Activated CD4-positive, alpha-beta T cell treated with anti-CD3 and anti-CD28 coated beads for 4 hours (primary cell): ENCODE data around the gene CCR5.
A peak's percentile ranks its signal among the peaks of the same experiment; 100 is the strongest.

Experiments used
- DNase-seq, 2 donors: peaks; one replicate each; pipeline ENCODE4 v3.0.0-alpha.2; 2020

CCR5 gene

DNA sequence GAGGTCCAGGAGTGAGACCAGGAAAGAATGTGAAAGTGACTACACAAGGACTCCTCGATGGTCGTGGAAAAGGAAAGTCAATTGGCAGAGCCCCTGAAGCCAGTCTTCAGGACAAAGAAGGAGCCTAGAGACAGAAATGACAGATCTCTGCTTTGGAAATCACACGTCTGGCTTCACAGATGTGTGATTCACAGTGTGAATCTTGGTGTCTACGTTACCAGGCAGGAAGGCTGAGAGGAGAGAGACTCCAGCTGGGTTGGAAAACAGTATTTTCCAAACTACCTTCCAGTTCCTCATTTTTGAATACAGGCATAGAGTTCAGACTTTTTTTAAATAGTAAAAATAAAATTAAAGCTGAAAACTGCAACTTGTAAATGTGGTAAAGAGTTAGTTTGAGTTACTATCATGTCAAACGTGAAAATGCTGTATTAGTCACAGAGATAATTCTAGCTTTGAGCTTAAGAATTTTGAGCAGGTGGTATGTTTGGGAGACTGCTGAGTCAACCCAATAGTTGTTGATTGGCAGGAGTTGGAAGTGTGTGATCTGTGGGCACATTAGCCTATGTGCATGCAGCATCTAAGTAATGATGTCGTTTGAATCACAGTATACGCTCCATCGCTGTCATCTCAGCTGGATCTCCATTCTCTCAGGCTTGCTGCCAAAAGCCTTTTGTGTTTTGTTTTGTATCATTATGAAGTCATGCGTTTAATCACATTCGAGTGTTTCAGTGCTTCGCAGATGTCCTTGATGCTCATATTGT lies 10.8 kb upstream of the CCR5 start:
- no peak for DNase-seq

- no peak for DNase-seq
Observed at GRCh38 chr3:46360907-46361306, 9.8 kb upstream of the CCR5 start.

DNA sequence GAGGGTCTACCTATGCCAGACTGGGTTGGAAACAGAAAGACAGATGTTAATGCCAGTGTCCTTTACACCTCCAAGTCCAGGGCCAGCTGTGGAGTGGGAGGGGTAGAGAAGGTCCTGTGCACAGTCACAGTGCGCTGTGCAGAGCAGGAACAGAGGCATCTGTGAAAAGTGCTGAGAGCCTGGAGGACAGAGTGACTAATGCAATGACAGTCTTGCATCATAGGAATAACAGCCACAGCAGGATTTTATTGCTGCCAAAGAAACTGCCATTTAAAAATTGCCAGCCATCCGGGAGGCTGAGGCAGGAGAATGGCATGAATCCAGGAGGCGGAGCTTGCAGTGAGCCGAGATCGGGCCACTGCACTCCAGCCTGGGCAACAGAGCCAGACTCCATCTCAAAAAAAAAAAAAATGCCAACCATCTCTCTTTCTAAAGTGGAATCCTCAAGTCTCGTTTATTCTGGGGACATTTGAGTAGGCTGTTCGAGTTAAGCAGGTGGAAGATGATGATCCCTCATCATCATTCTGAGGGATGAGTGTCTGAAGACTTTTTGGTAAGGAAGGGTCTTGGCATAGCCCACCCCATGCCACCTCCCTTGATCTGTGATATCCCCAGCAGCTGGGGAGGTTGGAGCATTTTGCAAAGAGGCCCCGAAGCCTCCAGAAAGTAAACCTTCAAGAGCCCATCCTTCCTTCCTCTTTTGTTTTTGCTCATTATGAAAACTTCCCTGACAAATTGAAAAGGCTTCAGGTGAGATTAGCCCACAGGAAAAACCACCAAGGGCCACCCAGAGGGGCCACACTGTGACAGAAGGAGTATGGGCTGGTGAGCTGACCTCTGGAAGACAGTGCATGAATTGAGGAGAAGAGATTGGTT lies 9.1 kb upstream of the CCR5 start:
- no peak for DNase-seq

GRCh38 chr3:46365041-46365440 lies 5.7 kb upstream of the CCR5 start:
- no peak for DNase-seq

GRCh38 chr3:46365737-46366524 lies 4.8 kb upstream of the CCR5 start:
- no peak for DNase-seq

GRCh38 chr3:46367811-46368210 lies 2.9 kb upstream of the CCR5 start:
- DNase-seq: no peak

GRCh38 chr3:46368569-46368968 lies 2.2 kb upstream of the CCR5 start:
- DNase-seq: peak; percentile 50 to 57

DNA sequence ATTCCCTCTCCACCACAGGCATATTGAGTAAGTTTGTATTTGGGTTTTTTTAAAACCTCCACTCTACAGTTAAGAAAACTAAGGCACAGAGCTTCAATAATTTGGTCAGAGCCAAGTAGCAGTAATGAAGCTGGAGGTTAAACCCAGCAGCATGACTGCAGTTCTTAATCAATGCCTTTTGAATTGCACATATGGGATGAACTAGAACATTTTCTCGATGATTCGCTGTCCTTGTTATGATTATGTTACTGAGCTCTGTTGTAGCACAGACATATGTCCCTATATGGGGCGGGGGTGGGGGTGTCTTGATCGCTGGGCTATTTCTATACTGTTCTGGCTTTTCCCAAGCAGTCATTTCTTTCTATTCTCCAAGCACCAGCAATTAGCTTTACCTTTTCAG lies 1.6 kb upstream of the CCR5 start:
- no peak for DNase-seq

GRCh38 chr3:46369675-46370132 lies 1.0 kb upstream of the CCR5 start:
- DNase-seq: no peak

DNA sequence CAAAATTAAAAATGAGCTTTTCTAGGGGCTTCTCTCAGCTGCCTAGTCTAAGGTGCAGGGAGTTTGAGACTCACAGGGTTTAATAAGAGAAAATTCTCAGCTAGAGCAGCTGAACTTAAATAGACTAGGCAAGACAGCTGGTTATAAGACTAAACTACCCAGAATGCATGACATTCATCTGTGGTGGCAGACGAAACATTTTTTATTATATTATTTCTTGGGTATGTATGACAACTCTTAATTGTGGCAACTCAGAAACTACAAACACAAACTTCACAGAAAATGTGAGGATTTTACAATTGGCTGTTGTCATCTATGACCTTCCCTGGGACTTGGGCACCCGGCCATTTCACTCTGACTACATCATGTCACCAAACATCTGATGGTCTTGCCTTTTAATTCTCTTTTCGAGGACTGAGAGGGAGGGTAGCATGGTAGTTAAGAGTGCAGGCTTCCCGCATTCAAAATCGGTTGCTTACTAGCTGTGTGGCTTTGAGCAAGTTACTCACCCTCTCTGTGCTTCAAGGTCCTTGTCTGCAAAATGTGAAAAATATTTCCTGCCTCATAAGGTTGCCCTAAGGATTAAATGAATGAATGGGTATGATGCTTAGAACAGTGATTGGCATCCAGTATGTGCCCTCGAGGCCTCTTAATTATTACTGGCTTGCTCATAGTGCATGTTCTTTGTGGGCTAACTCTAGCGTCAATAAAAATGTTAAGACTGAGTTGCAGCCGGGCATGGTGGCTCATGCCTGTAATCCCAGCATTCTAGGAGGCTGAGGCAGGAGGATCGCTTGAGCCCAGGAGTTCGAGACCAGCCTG lies 984 bp downstream of the CCR5 start:
- no peak for DNase-seq

DNA sequence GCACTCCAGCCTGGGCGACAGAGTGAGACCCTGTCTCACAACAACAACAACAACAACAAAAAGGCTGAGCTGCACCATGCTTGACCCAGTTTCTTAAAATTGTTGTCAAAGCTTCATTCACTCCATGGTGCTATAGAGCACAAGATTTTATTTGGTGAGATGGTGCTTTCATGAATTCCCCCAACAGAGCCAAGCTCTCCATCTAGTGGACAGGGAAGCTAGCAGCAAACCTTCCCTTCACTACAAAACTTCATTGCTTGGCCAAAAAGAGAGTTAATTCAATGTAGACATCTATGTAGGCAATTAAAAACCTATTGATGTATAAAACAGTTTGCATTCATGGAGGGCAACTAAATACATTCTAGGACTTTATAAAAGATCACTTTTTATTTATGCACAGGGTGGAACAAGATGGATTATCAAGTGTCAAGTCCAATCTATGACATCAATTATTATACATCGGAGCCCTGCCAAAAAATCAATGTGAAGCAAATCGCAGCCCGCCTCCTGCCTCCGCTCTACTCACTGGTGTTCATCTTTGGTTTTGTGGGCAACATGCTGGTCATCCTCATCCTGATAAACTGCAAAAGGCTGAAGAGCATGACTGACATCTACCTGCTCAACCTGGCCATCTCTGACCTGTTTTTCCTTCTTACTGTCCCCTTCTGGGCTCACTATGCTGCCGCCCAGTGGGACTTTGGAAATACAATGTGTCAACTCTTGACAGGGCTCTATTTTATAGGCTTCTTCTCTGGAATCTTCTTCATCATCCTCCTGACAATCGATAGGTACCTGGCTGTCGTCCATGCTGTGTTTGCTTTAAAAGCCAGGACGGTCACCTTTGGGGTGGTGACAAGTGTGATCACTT lies 2.0 kb downstream of the CCR5 start:
- no peak for DNase-seq

- no peak for DNase-seq
Observed at GRCh38 chr3:46374755-46375154, 4.0 kb downstream of the CCR5 start.

GRCh38 chr3:46375218-46375617 lies 4.5 kb downstream of the CCR5 start:
- DNase-seq: no peak

- DNase-seq: no peak
Observed at GRCh38 chr3:46375814-46376213, 5.1 kb downstream of the CCR5 start.

- peak; percentile 48 to 61 for DNase-seq
Observed at GRCh38 chr3:46378426-46378942, 7.7 kb downstream of the CCR5 start.

GRCh38 chr3:46380471-46381221 lies 9.9 kb downstream of the CCR5 start:
- DNase-seq: no peak

GRCh38 chr3:46381625-46382024 lies 10.9 kb downstream of the CCR5 start:
- no peak for DNase-seq

- DNase-seq: no peak
Observed at GRCh38 chr3:46383211-46383950, 12.6 kb downstream of the CCR5 start.

DNA sequence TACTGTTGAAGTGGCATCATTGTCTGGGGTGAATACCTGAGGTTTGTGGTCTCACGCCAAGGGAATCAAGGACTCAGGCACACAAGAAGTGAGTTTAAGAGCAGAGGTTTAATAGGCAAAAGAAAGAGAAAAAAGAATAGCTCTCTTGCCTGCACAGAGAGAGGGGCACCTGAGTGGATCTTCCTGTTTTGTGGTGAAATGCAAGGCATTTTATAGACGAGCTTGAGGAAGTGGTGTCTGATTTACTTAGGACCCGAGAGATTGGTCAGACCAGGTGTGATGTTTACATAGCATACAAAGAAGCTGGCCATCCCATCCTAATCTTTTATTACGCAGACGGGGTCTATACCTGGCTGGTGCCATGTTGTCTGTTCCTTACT lies 13.2 kb downstream of the CCR5 start:
- DNase-seq: no peak

DNA sequence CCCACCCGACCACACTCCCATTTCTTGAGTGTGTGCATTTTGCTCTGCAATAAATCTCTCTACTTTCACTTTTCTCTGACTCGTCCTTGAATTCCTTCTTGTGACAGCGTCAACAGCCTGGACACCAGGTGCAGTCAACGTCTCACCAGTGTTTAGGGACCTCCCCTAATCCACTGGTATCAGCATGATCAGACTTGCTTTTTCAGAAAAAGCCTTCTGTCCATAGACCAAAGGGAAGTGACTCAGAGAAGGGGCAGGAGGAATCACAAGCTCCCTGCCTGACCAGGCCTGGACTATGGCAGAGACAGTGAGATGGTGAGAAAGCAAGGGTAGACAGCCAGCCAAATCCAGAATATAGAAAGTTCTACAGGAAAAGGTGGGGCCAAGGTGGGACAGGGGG lies 15.5 kb downstream of the CCR5 start:
- no peak for DNase-seq
